HEK293T (cell line): ENCODE results near the gene AGPAT1.

ENCODE experiments used
- CTCF ChIA-PET: fragments of 350-600 bp; formaldehyde crosslinking; extraction: SDS; loops from one replicate; lab custom pipeline; 2021; ENCODE audit warnings: antibody characterized with exemption, inconsistent platforms; lab: Yijun Ruan, JAX
- POLR2A ChIA-PET: fragments of 350-600 bp; formaldehyde crosslinking; extraction: SDS; loops from one replicate; lab custom pipeline; 2020; ENCODE audit warnings: antibody characterized with exemption, inconsistent platforms; lab: Yijun Ruan, JAX
- DNase-seq: peaks from one replicate; pipeline ENCODE4 v3.0.0; 2012; ENCODE audit warnings: mixed read lengths; ENCODE audit errors: extremely low spot score
- ARNT ChIP-seq: fragments of 450-650 bp; IDR thresholded peaks from 2 replicates; pipeline ENCODE4 v1.6.1; 2017; ENCODE audit warnings: mild to moderate bottlenecking
- BHLHE40 ChIP-seq: fragments of 450-650 bp; IDR thresholded peaks from 2 replicates; pipeline ENCODE4 v1.6.1; 2016; ENCODE audit warnings: mild to moderate bottlenecking, moderate library complexity, borderline replicate concordance
- CTBP1 ChIP-seq: fragments of 450-650 bp; IDR thresholded peaks from 2 replicates; pipeline ENCODE4 v1.6.1; 2016; ENCODE audit warnings: borderline replicate concordance
- ELF4 ChIP-seq: fragments of 450-650 bp; IDR thresholded peaks from 2 replicates; pipeline ENCODE4 v1.6.1; 2017; ENCODE audit warnings: antibody characterized with exemption
- FOXA1 ChIP-seq: fragments of 450-650 bp; IDR thresholded peaks from 2 replicates; pipeline ENCODE4 v1.6.1; 2016; ENCODE audit warnings: mild to moderate bottlenecking
- FOXK2 ChIP-seq: fragments of 450-650 bp; IDR thresholded peaks from 2 replicates; pipeline ENCODE4 v1.6.1; 2016; ENCODE audit warnings: mild to moderate bottlenecking
- FOXM1 ChIP-seq: fragments of 450-650 bp; IDR thresholded peaks from 2 replicates; pipeline ENCODE4 v1.6.1; 2017; ENCODE audit warnings: mild to moderate bottlenecking, borderline replicate concordance
- HDGF ChIP-seq: fragments of 450-650 bp; IDR thresholded peaks from 2 replicates; pipeline ENCODE4 v1.6.1; 2017; ENCODE audit warnings: antibody characterized with exemption, borderline replicate concordance
- L3MBTL2 ChIP-seq: fragments of 450-650 bp; conservative IDR thresholded peaks from 2 replicates; pipeline ENCODE4 v1.6.1; 2016; ENCODE audit warnings: mild to moderate bottlenecking
- LEF1 ChIP-seq: fragments of 450-650 bp; IDR thresholded peaks from 2 replicates; pipeline ENCODE4 v1.6.1; 2017; ENCODE audit warnings: mild to moderate bottlenecking, borderline replicate concordance
- NFRKB ChIP-seq: fragments of 450-650 bp; IDR thresholded peaks from 2 replicates; pipeline ENCODE4 v1.6.1; 2016; ENCODE audit warnings: mild to moderate bottlenecking, moderate library complexity
- PKNOX1 ChIP-seq: fragments of 450-650 bp; IDR thresholded peaks from 2 replicates; pipeline ENCODE4 v1.6.1; 2016
- SP1 ChIP-seq: fragments of 450-650 bp; IDR thresholded peaks from 2 replicates; pipeline ENCODE4 v1.6.1; 2017
- SUZ12 ChIP-seq: fragments of 450-650 bp; IDR thresholded peaks from 2 replicates; pipeline ENCODE4 v1.6.1; 2016; ENCODE audit warnings: mild to moderate bottlenecking
- TARDBP ChIP-seq: fragments of 450-650 bp; IDR thresholded peaks from 2 replicates; pipeline ENCODE4 v1.6.1; 2016
- ZNF384 ChIP-seq: fragments of 450-650 bp; IDR thresholded peaks from 2 replicates; pipeline ENCODE4 v1.6.1; 2016

The AGPAT1 gene

GRCh38 chr6:32176476-32177182 is 745 bp upstream of the AGPAT1 start:
- POLR2A ChIA-PET = interaction anchor here (0.5 to 4.9 kb wide), 23 partner anchors 9 to 796 kb away, joined by 3 to 153 read pairs (median 4); partner anchors contain the start of genes ATF6B, DDX39B, DXO and EGFL8

GRCh38 chr6:32175322-32175710 is 568 bp downstream of the AGPAT1 start:
- TF ChIP-seq SP1 (no peak), NFRKB (no peak), ELF4 (no peak), SUZ12 (no peak), TARDBP (no peak), ARNT (no peak), ZNF384 (no peak), FOXA1 (no peak), BHLHE40 (no peak), LEF1 (no peak), HDGF (no peak), PKNOX1 (no peak)
- DNase-seq = no peak
- ChIA-PET POLR2A (no interaction called here), CTCF (no interaction called here)

More at GRCh38 chr6:32176476-32177182, 745 bp upstream of the AGPAT1 start:
- CTCF ChIA-PET = interaction anchor here (0.9 to 1.2 kb wide), 2 partner anchors 20 to 60 kb away, joined by 4 read pairs; no protein-coding TSS in a partner anchor
- no peak for DNase-seq
- TF ChIP-seq FOXM1 (no peak), HDGF (no peak), NFRKB (no peak), ARNT (no peak), PKNOX1 (no peak), ZNF384 (no peak), FOXA1 (no peak), SUZ12 (no peak), CTBP1 (no peak), BHLHE40 (no peak), L3MBTL2 (no peak; the same call in 1 of the 2 replicates)

- POLR2A ChIA-PET = no interaction called here
- DNase-seq = no peak
- CTCF ChIA-PET = no interaction called here
- TF ChIP-seq HDGF (no peak), FOXK2 (no peak), PKNOX1 (no peak), L3MBTL2 (no peak), CTBP1 (no peak), FOXA1 (no peak), SUZ12 (no peak), BHLHE40 (no peak), ELF4 (no peak), ZNF384 (no peak), TARDBP (no peak), LEF1 (no peak), ARNT (no peak), FOXM1 (no peak), SP1 (no peak), NFRKB (no peak)
Measured at GRCh38 chr6:32174416-32174815, 1.5 kb downstream of the AGPAT1 start.

GRCh38 chr6:32173051-32173727 is 2.7 kb downstream of the AGPAT1 start:
- ChIA-PET POLR2A (interaction anchor here (2.1 kb wide), 1 partner anchor 22 kb away, joined by 9 read pairs; no protein-coding TSS in a partner anchor), CTCF (no interaction called here)
- no peak for DNase-seq
- TF ChIP-seq CTBP1 (no peak), TARDBP (no peak), HDGF (no peak), FOXK2 (no peak), FOXA1 (no peak)

- ChIA-PET CTCF (no interaction called here), POLR2A (no interaction called here)
- TF ChIP-seq SUZ12 (no peak), L3MBTL2 (no peak), FOXM1 (no peak), CTBP1 (no peak), ZNF384 (no peak), PKNOX1 (no peak), ELF4 (no peak), TARDBP (no peak), SP1 (no peak), BHLHE40 (no peak), LEF1 (no peak), ARNT (no peak), NFRKB (no peak), FOXA1 (no peak), HDGF (no peak), FOXK2 (no peak)
- DNase-seq = no peak
Measured at GRCh38 chr6:32171234-32171633, 4.7 kb downstream of the AGPAT1 start.
